Right ventricle myocardium inferior (tissue), 1 donor: ENCODE results near the gene TMEM109. TPM values are rescaled to one million over a fixed set of nuclear protein-coding genes. Genes with fewer than 3 reads are reported as not detected.
A peak's percentile ranks its signal among the peaks of the same experiment; 100 is the strongest.

ENCODE experiments used
- ATAC-seq: fragments of 200-7000 bp; cut with Tn5 transposase; one replicate; pipeline ENCODE4 v1.9.1; 2020; ENCODE audit warnings: mild to moderate bottlenecking, moderate library complexity
- DNase-seq: peaks from one replicate; pipeline ENCODE4 v3.0.0; 2021; ENCODE audit errors: missing footprints
- intact Hi-C: fragments of 100-400 bp; cut with DNase I; formaldehyde crosslinking; loops from one replicate; pipeline ENCODE4 v1.11.0; 2022
- total RNA-seq: library from RNA; stranded (reverse); fragmentation: NEBNext Ultra II Directional; extraction: Animal tissue kit (Norgen Biotek cat#: 25700); gene quantifications from one replicate; pipeline ENCODE4 v1.2.1, GENCODE V29; 2021
- donor health status: DM: no; HTN: yes; CAD: no; lungs with severe emphysema.

The TMEM109 gene
- total RNA-seq, 1 donor from 2014 or later, result 97.5 TPM

GRCh38 chr11:60950024-60950423 lies 36.1 kb downstream of the TMEM109 start:
- intact Hi-C loops, result loop anchor here (5.0 kb wide), 1 partner anchor 33 kb away; no protein-coding TSS in a partner anchor
- no peak for DNase-seq
- ATAC-seq, result no peak

- intact Hi-C loops, result loop anchor here (5.0 kb wide), 1 partner anchor 34 kb away; no protein-coding TSS in a partner anchor
- DNase-seq (no peak), ATAC-seq (peak; percentile 3)
Measured at GRCh38 chr11:60950933-60951605, 37.1 kb downstream of the TMEM109 start.

GRCh38 chr11:60951606-60951903 lies 37.6 kb downstream of the TMEM109 start:
- no peak for DNase-seq
- ATAC-seq, result peak; percentile 18
- intact Hi-C loops, result loop anchor here (5.0 kb wide), 1 partner anchor 34 kb away; no protein-coding TSS in a partner anchor

GRCh38 chr11:60951904-60952741 lies 38.2 kb downstream of the TMEM109 start, which contains the start of gene SLC15A3:
TSS of gene SLC15A3 (minus strand) at chr11:60952176. CDS start at chr11:60951551, 625 bp downstream.
- ATAC-seq, result peak; percentile 82
- DNase-seq, result peak; percentile 94
- intact Hi-C loops, result loop anchor here (5.0 kb wide), 1 partner anchor 35 kb away; no protein-coding TSS in a partner anchor

GRCh38 chr11:60952742-60953170 lies 38.8 kb downstream of the TMEM109 start:
- peak; percentile 27 for ATAC-seq
- intact Hi-C loops, result loop anchor here (5.0 kb wide), 1 partner anchor 35 kb away; no protein-coding TSS in a partner anchor

GRCh38 chr11:60953781-60954180 lies 39.8 kb downstream of the TMEM109 start:
- intact Hi-C loops, result loop anchor here (5.0 kb wide), 1 partner anchor 36 kb away; no protein-coding TSS in a partner anchor
- ATAC-seq (no peak), DNase-seq (no peak)

More at GRCh38 chr11:60952742-60953170, 38.8 kb downstream of the TMEM109 start:
- DNase-seq, result no peak

GRCh38 chr11:60954421-60954820 lies 40.5 kb downstream of the TMEM109 start:
- ATAC-seq (no peak), DNase-seq (no peak)
- intact Hi-C loops, result loop anchor here (5.0 kb wide), 1 partner anchor 37 kb away; no protein-coding TSS in a partner anchor

GRCh38 chr11:60955571-60955970 lies 41.6 kb downstream of the TMEM109 start:
- ATAC-seq (no peak), DNase-seq (no peak)
- intact Hi-C loops, result no loop called here

- ATAC-seq (no peak), DNase-seq (no peak)
- intact Hi-C loops, result no loop called here
Measured at GRCh38 chr11:60957188-60957587, 43.2 kb downstream of the TMEM109 start.

GRCh38 chr11:60959431-60959830 lies 45.5 kb downstream of the TMEM109 start:
- intact Hi-C loops, result no loop called here
- ATAC-seq (no peak), DNase-seq (no peak)

GRCh38 chr11:60960405-60960804 lies 46.4 kb downstream of the TMEM109 start:
- no peak for ATAC-seq
- no peak for DNase-seq
- intact Hi-C loops, result no loop called here

- no peak for DNase-seq
- ATAC-seq, result no peak
- intact Hi-C loops, result no loop called here
Measured at GRCh38 chr11:60964801-60965200, 50.8 kb downstream of the TMEM109 start.

GRCh38 chr11:60966890-60967289 lies 52.9 kb downstream of the TMEM109 start:
- intact Hi-C loops, result no loop called here
- no peak for DNase-seq
- ATAC-seq, result no peak

GRCh38 chr11:60968223-60968622 lies 54.3 kb downstream of the TMEM109 start:
- ATAC-seq (no peak), DNase-seq (no peak)
- intact Hi-C loops, result no loop called here

- intact Hi-C loops, result loop anchor here (2.0 kb wide), 2 partner anchors 160 to 216 kb away; no protein-coding TSS in a partner anchor
- ATAC-seq (peak; percentile 46), DNase-seq (peak; percentile 86)
Measured at GRCh38 chr11:60970369-60970774, 56.4 kb downstream of the TMEM109 start.

- DNase-seq (no peak), ATAC-seq (no peak)
- intact Hi-C loops, result loop anchor here (2.0 kb wide), 2 partner anchors 160 to 216 kb away; no protein-coding TSS in a partner anchor
Measured at GRCh38 chr11:60970890-60971289, 56.9 kb downstream of the TMEM109 start.

- no peak for DNase-seq
- no peak for ATAC-seq
- intact Hi-C loops, result loop anchor here (2.0 kb wide), 2 partner anchors 159 to 215 kb away; no protein-coding TSS in a partner anchor
Measured at GRCh38 chr11:60971520-60971919, 57.6 kb downstream of the TMEM109 start, which contains the start of gene CD6. TSS of gene CD6 (plus strand) at chr11:60971680. CDS start at chr11:60971866, 186 bp downstream.

GRCh38 chr11:60972182-60973030 lies 58.4 kb downstream of the TMEM109 start:
- no peak for ATAC-seq
- DNase-seq, result no peak
- intact Hi-C loops, result no loop called here
